H4 (cell line): Measurements from ENCODE around the gene PCDHGB3. TPM values are rescaled to one million over a fixed set of nuclear protein-coding genes. Genes with fewer than 3 reads are reported as not detected.

Experiments
- DNase-seq: peaks from one replicate; pipeline ENCODE4 v3.0.0-alpha.2; 2015; ENCODE audit warnings: low spot score
- total RNA-seq: library from RNA; depleted of rRNA; stranded (reverse); fragments of >200 nt; shearing (Covaris generic); gene quantifications from 2 replicates; pipeline ENCODE4 v1.2.3, GENCODE V29; 2014; rRNA removed

PCDHGB3 gene
- total RNA-seq, 1 experiment from 2014 or later: 0.87 TPM

DNA sequence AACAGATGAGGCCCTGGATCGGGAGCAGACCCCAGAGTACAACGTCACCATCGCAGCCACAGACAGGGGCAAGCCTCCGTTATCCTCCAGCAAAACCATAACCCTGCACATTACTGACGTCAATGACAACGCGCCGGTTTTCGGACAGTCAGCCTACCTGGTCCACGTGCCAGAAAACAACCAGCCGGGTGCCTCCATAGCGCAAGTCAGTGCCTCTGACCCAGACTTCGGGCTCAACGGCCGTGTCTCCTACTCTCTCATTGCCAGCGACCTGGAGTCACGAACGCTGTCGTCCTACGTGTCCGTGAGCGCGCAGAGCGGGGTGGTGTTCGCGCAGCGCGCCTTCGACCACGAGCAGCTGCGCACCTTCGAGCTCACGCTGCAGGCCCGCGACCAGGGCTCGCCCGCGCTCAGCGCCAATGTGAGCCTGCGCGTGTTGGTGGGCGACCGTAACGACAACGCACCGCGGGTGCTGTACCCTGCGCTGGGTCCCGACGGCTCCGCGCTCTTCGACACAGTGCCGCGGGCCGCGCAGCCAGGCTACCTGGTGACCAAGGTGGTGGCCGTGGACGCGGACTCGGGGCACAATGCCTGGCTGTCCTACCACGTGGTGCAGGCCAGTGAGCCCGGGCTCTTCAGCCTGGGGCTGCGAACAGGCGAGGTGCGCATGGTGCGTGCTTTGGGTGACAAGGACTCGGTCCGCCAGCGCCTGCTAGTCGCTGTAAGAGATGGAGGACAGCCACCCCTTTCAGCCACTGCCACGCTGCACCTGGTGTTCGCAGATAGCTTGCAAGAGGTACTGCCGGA is 49.2 kb downstream of the PCDHGB3 start:
- no peak for DNase-seq

DNA sequence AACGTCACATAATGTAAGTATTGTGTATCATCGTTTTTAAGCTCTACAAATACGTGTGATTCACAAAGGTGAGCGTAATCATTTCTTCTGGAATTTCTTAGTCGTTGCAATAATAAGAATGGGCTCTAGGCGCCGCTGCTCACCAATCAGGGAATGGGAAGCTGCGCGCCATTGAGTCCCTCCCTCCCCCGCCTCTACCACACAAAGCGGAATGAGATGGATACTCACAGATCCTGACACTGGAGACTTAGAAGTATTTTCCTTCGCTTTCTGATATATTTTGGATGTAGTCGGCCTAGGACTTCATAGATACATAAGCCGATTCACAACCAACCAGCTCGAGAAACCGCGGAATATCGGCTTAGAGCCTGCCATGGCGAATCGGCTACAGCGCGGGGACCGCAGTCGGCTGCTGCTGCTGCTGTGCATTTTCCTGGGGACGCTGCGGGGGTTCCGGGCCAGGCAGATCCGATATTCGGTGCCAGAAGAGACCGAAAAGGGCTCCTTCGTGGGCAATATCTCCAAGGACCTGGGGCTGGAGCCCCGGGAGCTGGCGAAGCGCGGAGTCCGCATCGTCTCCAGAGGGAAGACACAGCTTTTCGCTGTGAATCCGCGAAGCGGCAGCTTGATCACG is 50.9 kb downstream of the PCDHGB3 start, which contains the start of gene PCDHGA11:
PCDHGA11 (plus strand) TSS at position 197 of the 634 bp plus-strand sequence; CDS start at position 374, 177 bp downstream.
- DNase-seq: no peak

DNA sequence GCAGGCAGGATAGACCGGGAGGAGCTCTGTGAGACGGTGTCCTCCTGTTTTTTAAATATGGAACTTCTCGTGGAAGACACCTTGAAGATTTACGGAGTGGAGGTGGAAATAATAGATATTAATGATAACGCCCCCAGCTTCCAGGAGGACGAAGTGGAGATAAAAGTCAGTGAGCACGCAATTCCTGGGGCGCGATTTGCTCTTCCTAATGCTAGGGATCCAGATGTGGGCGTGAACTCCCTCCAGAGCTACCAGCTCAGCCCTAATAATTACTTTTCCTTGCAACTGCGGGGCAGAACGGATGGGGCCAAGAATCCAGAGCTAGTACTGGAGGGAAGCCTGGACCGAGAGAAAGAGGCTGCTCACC is 51.4 kb downstream of the PCDHGB3 start:
- DNase-seq: no peak

Other genes starting within 250 kb of the PCDHGB3 start
- gene PCDHB4, start 248.4 kb upstream of the PCDHGB3 start, total RNA-seq: 0.21 TPM in 1 of 2 replicates, not detected in the other
- 1.0 and 1.2 TPM in 2 replicates for gene PCDHB5, start 235.0 kb upstream of the PCDHGB3 start, total RNA-seq
- gene PCDHB6, start 220.2 kb upstream of the PCDHGB3 start, total RNA-seq: 3.6 and 4.1 TPM in 2 replicates
- 5.1 and 6.9 TPM in 2 replicates for gene PCDHB7, start 197.6 kb upstream of the PCDHGB3 start, total RNA-seq
- gene PCDHB8, start 192.5 kb upstream of the PCDHGB3 start, total RNA-seq: 12.4 and 12.7 TPM in 2 replicates
- gene PCDHB16, start 187.9 kb upstream of the PCDHGB3 start, total RNA-seq: 3.3 and 3.7 TPM in 2 replicates
- 10.0 and 11.9 TPM in 2 replicates for gene PCDHB9, start 183.1 kb upstream of the PCDHGB3 start, total RNA-seq
- 2.9 and 4.5 TPM in 2 replicates for gene PCDHB10, start 177.9 kb upstream of the PCDHGB3 start, total RNA-seq
- gene PCDHB11, start 170.6 kb upstream of the PCDHGB3 start, total RNA-seq: 4.5 and 5.6 TPM in 2 replicates
- gene PCDHB12, start 161.5 kb upstream of the PCDHGB3 start, total RNA-seq: 5.2 and 5.6 TPM in 2 replicates
- 1.2 and 2.0 TPM in 2 replicates for gene PCDHB13, start 156.3 kb upstream of the PCDHGB3 start, total RNA-seq
- 5.6 and 6.2 TPM in 2 replicates for gene PCDHB14, start 146.9 kb upstream of the PCDHGB3 start, total RNA-seq
- 0.16 and 2.1 TPM in 2 replicates for gene PCDHB15, start 124.8 kb upstream of the PCDHGB3 start, total RNA-seq
- gene SLC25A2, start 66.2 kb upstream of the PCDHGB3 start, total RNA-seq: not detected in 2 replicates
- 51.2 and 74.8 TPM in 2 replicates for gene TAF7, start 49.5 kb upstream of the PCDHGB3 start, total RNA-seq
- 0.51 and 1.6 TPM in 2 replicates for gene PCDHGA1, start 39.7 kb upstream of the PCDHGB3 start, total RNA-seq
- gene PCDHGA2, start 31.5 kb upstream of the PCDHGB3 start, total RNA-seq: 0.99 and 1.6 TPM in 2 replicates
- gene PCDHGA3, start 26.4 kb upstream of the PCDHGB3 start, total RNA-seq: 10.3 and 11.5 TPM in 2 replicates
- 0.43 and 3.1 TPM in 2 replicates for gene PCDHGB1, start 20.1 kb upstream of the PCDHGB3 start, total RNA-seq
- 0.74 and 0.97 TPM in 2 replicates for gene PCDHGA4, start 15.2 kb upstream of the PCDHGB3 start, total RNA-seq
- 1.6 and 1.9 TPM in 2 replicates for gene PCDHGB2, start 10.2 kb upstream of the PCDHGB3 start, total RNA-seq
- 0.49 and 0.50 TPM in 2 replicates for gene PCDHGA5, start 6.1 kb upstream of the PCDHGB3 start, total RNA-seq
- 0.97 and 1.5 TPM in 2 replicates for gene PCDHGA6, start 3.6 kb downstream of the PCDHGB3 start, total RNA-seq
- 0.27 and 0.29 TPM in 2 replicates for gene PCDHGA7, start 12.5 kb downstream of the PCDHGB3 start, total RNA-seq
- 0.16 and 0.21 TPM in 2 replicates for gene PCDHGB4, start 17.5 kb downstream of the PCDHGB3 start, total RNA-seq
- 0.39 and 0.74 TPM in 2 replicates for gene PCDHGA8, start 22.4 kb downstream of the PCDHGB3 start, total RNA-seq
- gene PCDHGB5, start 27.7 kb downstream of the PCDHGB3 start, total RNA-seq: 0.04 and 0.43 TPM in 2 replicates
- gene PCDHGA9, start 32.5 kb downstream of the PCDHGB3 start, total RNA-seq: 1.1 and 1.8 TPM in 2 replicates
- gene PCDHGB6, start 37.8 kb downstream of the PCDHGB3 start, total RNA-seq: 0.02 and 0.33 TPM in 2 replicates
- 1.4 and 1.9 TPM in 2 replicates for gene PCDHGA10, start 42.7 kb downstream of the PCDHGB3 start, total RNA-seq
- 0.58 and 1.4 TPM in 2 replicates for gene PCDHGB7, start 47.4 kb downstream of the PCDHGB3 start, total RNA-seq
- 0.66 and 1.3 TPM in 2 replicates for gene PCDHGA11, start 50.8 kb downstream of the PCDHGB3 start, total RNA-seq
- gene PCDHGA12, start 60.3 kb downstream of the PCDHGB3 start, total RNA-seq: 0.14 and 0.76 TPM in 2 replicates
- 50.8 and 61.5 TPM in 2 replicates for gene PCDHGC3, start 105.7 kb downstream of the PCDHGB3 start, total RNA-seq
- 0.10 TPM in 1 of 2 replicates, not detected in the other for gene PCDHGC4, start 114.8 kb downstream of the PCDHGB3 start, total RNA-seq
- 0.06 and 0.18 TPM in 2 replicates for gene PCDHGC5, start 118.8 kb downstream of the PCDHGB3 start, total RNA-seq
- 24.3 and 40.7 TPM in 2 replicates for gene DIAPH1, start 248.8 kb downstream of the PCDHGB3 start, total RNA-seq